PC-9 (cell line): Measurements from ENCODE around the gene CAPN5. TPM values are rescaled to one million over a fixed set of nuclear protein-coding genes. Genes with fewer than 3 reads are reported as not detected.
A peak's percentile ranks its signal among the peaks of the same experiment; 100 is the strongest.

Source experiments
- BruUV-seq: library from RNA; stranded (reverse); fragments of 400-500 nt; replicated peaks from 2 replicates; lab custom pipeline; 2021; lab: Mats Ljungman, UMichigan
- CTCF ChIA-PET: fragments of 300-600 bp; sonication (Branson Sonifier 250); formaldehyde crosslinking; loops from one replicate; lab custom pipeline; 2022; ENCODE audit warnings: antibody characterized with exemption; lab: Charles Lee
- POLR2A ChIA-PET: fragments of 300-600 bp; sonication (Branson Sonifier 250); formaldehyde crosslinking; loops from one replicate; lab custom pipeline; 2022; ENCODE audit warnings: antibody characterized with exemption; ENCODE audit not compliant: unreplicated experiment; lab: Charles Lee
- DNase-seq, 2 experiments: peaks; one replicate each; pipeline versions ENCODE4 v3.0.0 to v3.0.0-alpha.2; 2015 to 2022; ENCODE audit warnings: mixed read lengths in 1 of 2
- H2AFZ ChIP-seq: fragments of 200-600 bp; sonication (generic); 2 replicates; pipeline ENCODE4 v1.8.1; 2017; ENCODE audit warnings: antibody characterized with exemption
- H3F3A ChIP-seq: fragments of 200-600 bp; sonication (generic); 2 replicates; pipeline ENCODE4 v1.8.1; 2017; ENCODE audit warnings: antibody characterized with exemption, mild to moderate bottlenecking, low read depth; ENCODE audit not compliant: insufficient read depth
- H3K27ac ChIP-seq: fragments of 200-600 bp; sonication (generic); 2 replicates; pipeline ENCODE4 v1.6.1; 2016; ENCODE audit warnings: mixed run types
- H3K27me3 ChIP-seq: fragments of 200-600 bp; sonication (generic); 2 replicates; pipeline ENCODE4 v1.6.1; 2016; ENCODE audit warnings: low read depth, mixed run types; ENCODE audit not compliant: insufficient read depth
- H3K36me3 ChIP-seq: fragments of 200-600 bp; sonication (generic); 2 replicates; pipeline ENCODE4 v1.6.1; 2016; ENCODE audit warnings: low read depth, mixed run types
- H3K4me1 ChIP-seq: fragments of 200-600 bp; sonication (generic); replicated peaks from 2 replicates; pipeline ENCODE4 v1.6.1; 2016; ENCODE audit warnings: mixed run types; ENCODE audit not compliant: insufficient read depth
- H3K4me2 ChIP-seq: fragments of 200-600 bp; sonication (generic); 2 replicates; pipeline ENCODE4 v1.6.1; 2017; ENCODE audit warnings: mixed run types
- H3K4me3 ChIP-seq: fragments of 200-600 bp; sonication (generic); 2 replicates; pipeline ENCODE4 v1.6.1; 2016; ENCODE audit warnings: mixed run types
- H3K79me2 ChIP-seq: fragments of 200-600 bp; sonication (generic); 2 replicates; pipeline ENCODE4 v1.6.1; 2017; ENCODE audit warnings: low read depth, mixed run types
- H3K9me2 ChIP-seq: fragments of 200-600 bp; sonication (generic); 2 replicates; pipeline ENCODE4 v1.8.1; 2017; ENCODE audit warnings: mild to moderate bottlenecking; ENCODE audit not compliant: insufficient read depth
- H3K9me3 ChIP-seq: fragments of 200-600 bp; sonication (generic); 2 replicates; pipeline ENCODE4 v1.8.1; 2016; ENCODE audit warnings: low read depth; ENCODE audit not compliant: insufficient read depth
- H4K20me1 ChIP-seq: fragments of 200-600 bp; sonication (generic); 2 replicates; pipeline ENCODE4 v1.8.1; 2017; ENCODE audit not compliant: insufficient read depth
- CTCF ChIP-seq: fragments of 200-600 bp; sonication (generic); conservative IDR thresholded peaks from 2 replicates; pipeline ENCODE4 v1.6.1; 2017; ENCODE audit warnings: mixed run types, antibody characterized with exemption, mild to moderate bottlenecking, moderate library complexity
- EZH2 ChIP-seq: fragments of 200-600 bp; sonication (generic); IDR thresholded peaks from 2 replicates; pipeline ENCODE4 v1.8.0; 2017; ENCODE audit warnings: antibody characterized with exemption, low read depth
- intact Hi-C: fragments of 100-400 bp; cut with micrococcal nuclease; formaldehyde crosslinking; loops from one replicate; pipeline ENCODE4 v1.10.0; 2022; ENCODE audit not compliant: unreplicated experiment
- total RNA-seq: library from RNA; stranded (reverse); gene quantifications from 2 replicates; pipeline ENCODE4 v1.2.3, GENCODE V29; 2021

Gene CAPN5
- total RNA-seq, 1 experiment from 2014 or later: 9.9 TPM

DNA sequence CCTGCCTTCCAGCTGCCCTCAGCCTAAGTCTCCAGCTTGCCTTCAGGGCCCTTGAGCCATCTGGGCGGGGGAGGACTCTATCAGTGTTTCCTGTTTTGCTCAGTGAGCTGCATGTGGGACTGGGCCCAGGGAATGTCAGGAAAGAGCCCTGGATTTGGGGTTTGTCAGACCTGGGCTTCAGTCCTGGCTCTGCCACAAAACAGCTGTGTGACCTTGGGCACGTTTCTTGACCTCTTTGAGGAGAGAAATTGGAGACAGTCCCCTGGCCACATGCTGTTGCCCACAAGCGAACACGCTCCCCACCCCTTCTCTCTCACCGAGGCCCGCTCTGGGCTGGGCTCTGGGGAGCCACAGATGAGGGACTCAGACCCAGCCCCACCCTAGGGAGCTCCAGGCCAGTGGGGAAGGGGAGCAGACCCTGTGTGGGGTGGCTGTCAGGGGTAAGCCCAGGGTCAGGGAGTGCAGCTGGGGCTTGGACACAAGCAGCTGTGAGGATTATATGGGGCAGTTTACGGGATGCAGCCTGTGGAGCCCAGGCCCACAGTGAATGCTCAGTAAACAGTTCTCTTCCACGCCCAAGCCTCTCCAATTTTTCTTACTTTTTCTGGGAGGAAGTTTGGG, 73.6 kb downstream of the CAPN5 start:
- ChIA-PET CTCF (no interaction called here), POLR2A (no interaction called here)
- Histone ChIP-seq H3K9me2 (no peaks in the 10 kb centered on the region), H3K27me3 (peaks cover 6% of the 10 kb centered on the region; the same call in 1 of the 2 replicates), H3K36me3 (no peaks in the 10 kb centered on the region), H3K9me3 (no peaks in the 10 kb centered on the region), H3F3A (no peaks in the 10 kb centered on the region), H3K4me2 (no peak overlapping the region), H4K20me1 (no peaks in the 10 kb centered on the region), H3K79me2 (no peaks in the 10 kb centered on the region), H2AFZ (no peak overlapping the region), H3K4me1 (peaks cover 11% of the 10 kb centered on the region), H3K27ac (no peak overlapping the region), H3K4me3 (no peak overlapping the region)
- DNase-seq: no peak
- TF ChIP-seq CTCF: no peak
- intact Hi-C loops: no loop called here
- BruUV-seq: no TSS peak

GRCh38 chr11:77141034-77141433, 74.3 kb downstream of the CAPN5 start:
- Histone ChIP-seq H3F3A (no peaks in the 10 kb centered on the region), H3K36me3 (no peaks in the 10 kb centered on the region), H3K4me1 (peaks cover 7% of the 10 kb centered on the region), H3K27me3 (peaks cover 11% of the 10 kb centered on the region; the same call in 1 of the 2 replicates), H3K9me2 (no peaks in the 10 kb centered on the region), H3K27ac (no peak overlapping the region), H3K79me2 (no peaks in the 10 kb centered on the region), H2AFZ (no peak overlapping the region), H3K4me2 (no peak overlapping the region), H3K4me3 (no peak overlapping the region), H4K20me1 (no peaks in the 10 kb centered on the region), H3K9me3 (no peaks in the 10 kb centered on the region)
- ChIA-PET CTCF (interaction anchor here (0.7 kb wide), 1 partner anchor 10 kb away, joined by 3 read pairs; no protein-coding TSS in a partner anchor), POLR2A (no interaction called here)
- intact Hi-C loops: no loop called here
- BruUV-seq: no TSS peak
- peak in 1 of 2 experiments; percentile 72 for DNase-seq
- no peak for TF ChIP-seq EZH2
- TF ChIP-seq CTCF: no peak

- ChIA-PET CTCF (interaction anchor here (0.7 kb wide), 1 partner anchor 11 kb away, joined by 3 read pairs; no protein-coding TSS in a partner anchor), POLR2A (no interaction called here)
Observed at GRCh38 chr11:77141475-77141874, 74.7 kb downstream of the CAPN5 start.

More at GRCh38 chr11:77141475-77141874, 74.7 kb downstream of the CAPN5 start:
- Histone ChIP-seq H4K20me1 (no peaks in the 10 kb centered on the region), H3K4me1 (peaks cover 3% of the 10 kb centered on the region), H3F3A (no peaks in the 10 kb centered on the region), H3K79me2 (no peaks in the 10 kb centered on the region), H3K27ac (no peak overlapping the region), H3K4me2 (no peak overlapping the region), H2AFZ (no peak overlapping the region), H3K36me3 (no peaks in the 10 kb centered on the region), H3K27me3 (peaks cover 15% of the 10 kb centered on the region; the same call in 1 of the 2 replicates), H3K4me3 (no peak overlapping the region), H3K9me3 (no peaks in the 10 kb centered on the region), H3K9me2 (no peaks in the 10 kb centered on the region)
- intact Hi-C loops: no loop called here
- DNase-seq: no peak
- TF ChIP-seq EZH2 (no peak), CTCF (no peak)
- no TSS peak for BruUV-seq
